ENCODE measurements around the gene TUBA8. TPM values are rescaled to one million over a fixed set of nuclear protein-coding genes. Genes with fewer than 3 reads are reported as not detected.
"Not testable (repeated sequence)": the region's sequence is repeated elsewhere in the genome, so short reads cannot be mapped to it uniquely, and the experiment has no call there.

TUBA8 gene
- total RNA-seq, 6 donors from 2014 or later, result 0.61 to 1.2 (median 0.81) TPM; not detected in 1

- peak in 1 of 2 donors; percentile 78 for DNase-seq
- no peak for TF ChIP-seq POLR2A (IDR thresholded peaks at IDR 0.05)
- TF ChIP-seq CTCF (IDR thresholded peaks at IDR 0.05), result no peak
- no peak for TF ChIP-seq POLR2AphosphoS5 (IDR thresholded peaks at IDR 0.05)
- no peak for TF ChIP-seq EP300 (IDR thresholded peaks at IDR 0.05)
Measured at GRCh38 chr22:18130699-18131429, 20.3 kb downstream of the TUBA8 start.

GRCh38 chr22:18133452-18133851 lies 22.8 kb downstream of the TUBA8 start:
- H3K27me3 ChIP-seq, result no peaks in the 10 kb centered on the region
- DNase-seq (no peak), ATAC-seq (ENCODE audit: low FRiP score in 2 of 2) (peak in 1 of 2 donors; percentile 72)
- 63 to 70% methylated on average over 2 of the region's 2 CpGs for WGBS, 2 donors
- no peak overlapping the region for H3K4me3 ChIP-seq
- no peaks in the 10 kb centered on the region for H3K36me3 ChIP-seq
- H3K9me3 ChIP-seq, result no peaks in the 10 kb centered on the region
- no peak overlapping the region for H3K27ac ChIP-seq
- TF ChIP-seq POLR2A (IDR thresholded peaks at IDR 0.05) (no peak), POLR2AphosphoS5 (IDR thresholded peaks at IDR 0.05) (no peak), CTCF (IDR thresholded peaks at IDR 0.05) (no peak), EP300 (IDR thresholded peaks at IDR 0.05) (no peak)
- H3K4me1 ChIP-seq, result no peaks in the 10 kb centered on the region

More at GRCh38 chr22:18130699-18131429, 20.3 kb downstream of the TUBA8 start:
- peaks cover 0 to 5% (median 2%) of the 10 kb centered on the region in 4 donors for H3K36me3 ChIP-seq
- H3K27me3 ChIP-seq, result no peaks in the 10 kb centered on the region
- H3K4me3 ChIP-seq, result no peak overlapping the region
- no peak overlapping the region for H3K27ac ChIP-seq
- H3K9me3 ChIP-seq, result no peaks in the 10 kb centered on the region
- 95 to 97% methylated on average over 20 of the region's 20 CpGs for WGBS, 2 donors
- no peak for ATAC-seq (ENCODE audit: low FRiP score in 2 of 2)
- H3K4me1 ChIP-seq, result no peaks in the 10 kb centered on the region

GRCh38 chr22:18136563-18137320 lies 26.1 kb downstream of the TUBA8 start:
- 92 to 93% methylated on average over 21 of the region's 21 CpGs for WGBS, 2 donors
- ATAC-seq (ENCODE audit: low FRiP score in 2 of 2) (no peak), DNase-seq (no peak)
- Histone ChIP-seq H3K9me3 (peaks cover 0 to 2% (median 0%) of the 10 kb centered on the region in 4 donors), H3K27me3 (no peaks in the 10 kb centered on the region), H3K4me3 (no peak overlapping the region), H3K36me3 (no peaks in the 10 kb centered on the region), H3K4me1 (no peaks in the 10 kb centered on the region), H3K27ac (no peak overlapping the region)
- TF ChIP-seq POLR2A (IDR thresholded peaks at IDR 0.05) (no peak), EP300 (IDR thresholded peaks at IDR 0.05) (no peak), POLR2AphosphoS5 (IDR thresholded peaks at IDR 0.05) (no peak), CTCF (IDR thresholded peaks at IDR 0.05) (no peak)

GRCh38 chr22:18141004-18141403 lies 30.4 kb downstream of the TUBA8 start:
- not testable (repeated sequence) for H3K9me3 ChIP-seq; H3K4me1 ChIP-seq; H3K27me3 ChIP-seq; H3K4me3 ChIP-seq; H3K36me3 ChIP-seq; DNase-seq; ATAC-seq (ENCODE audit: low FRiP score in 2 of 2); H3K27ac ChIP-seq
- 96 to 97% methylated on average over 6 of the region's 6 CpGs for WGBS, 2 donors

- Histone ChIP-seq H3K36me3 (no peaks in the 10 kb centered on the region), H3K27ac (no peak overlapping the region)
- no peak for DNase-seq
Measured at GRCh38 chr22:18144105-18144504, 33.5 kb downstream of the TUBA8 start.

More at GRCh38 chr22:18144105-18144504, 33.5 kb downstream of the TUBA8 start:
- Histone ChIP-seq H3K27me3 (no peaks in the 10 kb centered on the region), H3K4me3 (no peak overlapping the region), H3K9me3 (peaks cover 0 to 2% (median 0%) of the 10 kb centered on the region in 4 donors), H3K4me1 (peaks cover 5 to 17% (median 12%) of the 10 kb centered on the region in 4 donors)
- TF ChIP-seq POLR2AphosphoS5 (IDR thresholded peaks at IDR 0.05) (no peak), CTCF (IDR thresholded peaks at IDR 0.05) (no peak), POLR2A (IDR thresholded peaks at IDR 0.05) (no peak), EP300 (IDR thresholded peaks at IDR 0.05) (no peak)
- no peak for ATAC-seq (ENCODE audit: low FRiP score in 2 of 2)
